Coronary artery (tissue), 2 donors: ENCODE measurements around the gene BRD1.

Experiments
- DNase-seq: peaks from one replicate; pipeline ENCODE4 v3.0.0-alpha.2; 2017; ENCODE audit warnings: low spot score
- H3K27ac ChIP-seq, 2 donors: fragments of 200-600 bp; sonication (generic); one replicate each; pipeline ENCODE4 v1.5.1; 2016 to 2019
- H3K4me3 ChIP-seq: fragments of 200-600 bp; sonication (generic); 2 replicates; pipeline ENCODE4 v1.5.1; 2016; ENCODE audit warnings: mild to moderate bottlenecking, moderate library complexity
- CTCF ChIP-seq: fragments of 200-600 bp; sonication (generic); IDR thresholded peaks from one replicate; pipeline ENCODE4 v1.5.1; 2019; ENCODE audit warnings: antibody characterized with exemption

The BRD1 gene

GRCh38 chr22:49798486-49799151 lies 29.1 kb downstream of the BRD1 start:
- no peak for TF ChIP-seq CTCF

GRCh38 chr22:49797706-49798105 lies 30.0 kb downstream of the BRD1 start:
- Histone ChIP-seq H3K27ac (no peak overlapping the region), H3K4me3 (no peak overlapping the region)
- no peak for TF ChIP-seq CTCF
- no peak for DNase-seq

More at GRCh38 chr22:49798486-49799151, 29.1 kb downstream of the BRD1 start:
- Histone ChIP-seq H3K4me3 (no peak overlapping the region), H3K27ac (no peak overlapping the region)
- DNase-seq, result no peak

GRCh38 chr22:49796596-49797270 lies 30.9 kb downstream of the BRD1 start:
- Histone ChIP-seq H3K4me3 (no peak overlapping the region), H3K27ac (no peak overlapping the region)
- no peak for DNase-seq
- no peak for TF ChIP-seq CTCF

- TF ChIP-seq CTCF, result no peak
- no peak overlapping the region for H3K27ac ChIP-seq
- H3K4me3 ChIP-seq, result no peak overlapping the region
- no peak for DNase-seq
Observed at GRCh38 chr22:49795521-49795920, 32.2 kb downstream of the BRD1 start.

GRCh38 chr22:49793871-49794270 lies 33.8 kb downstream of the BRD1 start:
- no peak overlapping the region for H3K27ac ChIP-seq
- no peak for TF ChIP-seq CTCF
- no peak overlapping the region for H3K4me3 ChIP-seq
- no peak for DNase-seq

- no peak for TF ChIP-seq CTCF
- Histone ChIP-seq H3K4me3 (no peak overlapping the region), H3K27ac (no peak overlapping the region)
- DNase-seq, result no peak
Observed at GRCh38 chr22:49793296-49793695, 34.4 kb downstream of the BRD1 start.

- TF ChIP-seq CTCF, result no peak
- Histone ChIP-seq H3K4me3 (no peak overlapping the region), H3K27ac (no peak overlapping the region)
- DNase-seq, result no peak
Observed at GRCh38 chr22:49792107-49792506, 35.6 kb downstream of the BRD1 start.
